SU-DHL-6 (cell line): Measurements from ENCODE around the gene INTS3.

Experiments used
- CTCF ChIP-seq: fragments of 200-600 bp; sonication (generic); IDR thresholded peaks from one replicate; pipeline ENCODE4 v1.5.1; 2017; ENCODE audit warnings: antibody characterized with exemption, mild to moderate bottlenecking, low read length, moderate library complexity; ENCODE audit not compliant: insufficient read depth, poor library complexity, severe bottlenecking
- EZH2phosphoT487 ChIP-seq: fragments of 200-600 bp; sonication (generic), shearing (Covaris generic); conservative IDR thresholded peaks from 2 replicates; pipeline ENCODE4 v1.6.1; 2018; ENCODE audit warnings: mild to moderate bottlenecking, antibody characterized with exemption, low read length, moderate library complexity, mixed read lengths

- TF ChIP-seq CTCF: no peak
- TF ChIP-seq EZH2phosphoT487: no peak
These were observed 22.5 kb downstream of the INTS3 start for GRCh38 chr1:153750026-153750995.
